Measurements from ENCODE around the gene RNPS1.

Gene RNPS1, protein sequence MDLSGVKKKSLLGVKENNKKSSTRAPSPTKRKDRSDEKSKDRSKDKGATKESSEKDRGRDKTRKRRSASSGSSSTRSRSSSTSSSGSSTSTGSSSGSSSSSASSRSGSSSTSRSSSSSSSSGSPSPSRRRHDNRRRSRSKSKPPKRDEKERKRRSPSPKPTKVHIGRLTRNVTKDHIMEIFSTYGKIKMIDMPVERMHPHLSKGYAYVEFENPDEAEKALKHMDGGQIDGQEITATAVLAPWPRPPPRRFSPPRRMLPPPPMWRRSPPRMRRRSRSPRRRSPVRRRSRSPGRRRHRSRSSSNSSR

GRCh38 chr16:2267913-2268666 is at the start of gene RNPS1:
Gene RNPS1 (minus strand): TSS chr16:2268126. CDS start chr16:2264643, 3,483 bp downstream.
- peak; percentile 95 for DNase-seq

- DNase-seq, result no peak
These were observed 49.5 kb upstream of the RNPS1 start for GRCh38 chr16:2317231-2318020.

DNA sequence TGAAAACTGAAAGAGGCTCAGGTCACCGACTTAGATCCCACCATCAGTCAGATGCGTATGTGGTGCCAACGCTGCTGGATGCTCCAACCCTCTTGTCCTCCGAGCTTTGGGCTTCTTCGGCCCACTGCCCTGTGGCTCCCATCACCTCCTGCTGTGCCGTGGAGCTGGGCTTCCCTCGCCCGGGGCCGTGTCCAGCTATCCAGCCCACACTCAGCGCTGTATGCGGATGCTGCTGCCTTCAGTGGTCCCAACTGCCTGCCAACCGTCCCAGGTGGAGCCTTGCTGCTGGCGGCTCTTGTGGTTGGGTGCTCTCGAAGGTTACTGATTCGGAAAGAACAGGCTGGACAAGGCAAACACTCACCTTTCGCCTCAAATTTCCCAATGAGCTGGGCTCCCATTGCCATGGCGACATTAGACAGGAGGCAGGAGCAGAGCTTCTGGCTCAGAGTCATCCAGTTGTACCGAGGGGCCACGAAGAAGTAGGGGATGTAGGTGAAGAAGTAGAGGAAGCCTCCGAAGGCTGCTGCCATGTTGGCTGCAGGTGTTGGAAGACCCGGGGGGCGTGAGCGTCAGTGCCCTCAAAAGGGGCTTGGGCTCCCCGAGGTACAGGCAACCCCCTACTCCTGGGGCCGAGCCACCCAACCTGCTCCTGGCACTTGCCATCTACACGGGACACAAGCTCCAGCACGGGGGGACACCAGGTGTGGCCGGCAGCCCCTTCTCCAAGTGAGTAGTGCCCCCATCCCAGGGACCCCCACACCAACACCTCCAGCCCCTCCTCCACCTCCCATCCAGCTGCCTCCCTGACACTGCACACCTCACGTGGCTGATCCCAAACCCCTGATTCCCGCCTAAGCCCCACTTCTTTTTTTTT is 40.4 kb upstream of the RNPS1 start:
- DNase-seq, result no peak

GRCh38 chr16:2299915-2300192 is 31.9 kb upstream of the RNPS1 start:
- no peak for DNase-seq

DNA sequence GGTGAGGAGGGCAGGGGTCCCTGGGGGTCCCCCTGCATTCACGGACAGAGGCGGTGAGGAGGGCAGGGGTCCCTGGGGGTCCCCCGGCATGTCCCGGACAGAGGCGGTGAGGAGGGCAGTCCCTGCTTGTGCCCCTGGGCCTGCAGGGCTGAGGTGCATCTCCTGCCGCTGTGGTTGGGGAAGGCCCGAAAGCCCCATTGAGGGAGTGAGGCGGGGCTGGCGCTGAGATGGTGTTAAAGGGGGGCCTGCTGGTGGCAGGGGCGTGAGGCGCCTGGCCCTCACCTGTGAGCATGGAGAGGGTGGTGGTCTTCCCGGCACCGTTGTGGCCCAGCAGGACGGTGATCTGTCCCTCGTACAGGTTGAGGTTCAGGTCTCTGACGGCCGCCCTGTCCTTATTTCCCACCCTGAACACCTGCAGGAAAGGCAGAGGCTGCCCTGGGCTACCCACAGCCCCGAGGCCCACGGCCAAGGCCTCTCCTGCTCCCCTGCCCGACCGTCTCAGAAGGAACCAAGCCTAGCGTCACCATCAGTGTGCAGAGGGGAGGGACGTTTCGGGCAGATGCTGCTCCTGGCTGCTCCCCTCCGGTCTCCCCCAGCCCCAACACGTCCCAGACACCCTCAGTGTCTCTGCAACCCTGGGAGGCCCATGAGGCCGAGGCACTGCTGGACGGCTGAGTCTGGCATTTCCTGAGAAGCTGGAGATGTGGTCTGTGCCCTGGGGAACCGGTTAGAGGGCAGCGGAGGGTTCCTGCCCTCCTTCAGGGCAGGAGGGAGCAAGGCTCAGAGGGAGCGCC is 31.4 kb upstream of the RNPS1 start:
- no peak for DNase-seq

- DNase-seq, result no peak
These were observed 30.7 kb upstream of the RNPS1 start for GRCh38 chr16:2298621-2299020.

DNA sequence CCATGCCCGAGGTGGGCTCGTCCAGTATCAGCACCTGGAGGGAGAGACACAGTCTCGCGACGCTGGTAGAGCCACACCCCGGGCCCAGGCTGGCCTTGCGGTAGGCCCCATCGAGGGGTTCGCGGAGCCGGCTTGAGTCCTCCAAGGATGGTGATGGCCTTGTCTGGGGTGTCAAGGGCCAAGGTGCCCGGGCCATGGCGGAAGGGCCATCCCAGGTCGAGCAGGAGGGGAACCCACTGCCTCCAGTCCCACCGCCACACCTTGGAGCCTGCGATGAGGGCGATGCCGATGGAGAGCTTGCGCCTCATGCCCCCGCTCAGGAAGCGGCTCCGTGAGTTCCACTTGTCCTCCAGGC is 29.6 kb upstream of the RNPS1 start:
- no peak for DNase-seq

DNA sequence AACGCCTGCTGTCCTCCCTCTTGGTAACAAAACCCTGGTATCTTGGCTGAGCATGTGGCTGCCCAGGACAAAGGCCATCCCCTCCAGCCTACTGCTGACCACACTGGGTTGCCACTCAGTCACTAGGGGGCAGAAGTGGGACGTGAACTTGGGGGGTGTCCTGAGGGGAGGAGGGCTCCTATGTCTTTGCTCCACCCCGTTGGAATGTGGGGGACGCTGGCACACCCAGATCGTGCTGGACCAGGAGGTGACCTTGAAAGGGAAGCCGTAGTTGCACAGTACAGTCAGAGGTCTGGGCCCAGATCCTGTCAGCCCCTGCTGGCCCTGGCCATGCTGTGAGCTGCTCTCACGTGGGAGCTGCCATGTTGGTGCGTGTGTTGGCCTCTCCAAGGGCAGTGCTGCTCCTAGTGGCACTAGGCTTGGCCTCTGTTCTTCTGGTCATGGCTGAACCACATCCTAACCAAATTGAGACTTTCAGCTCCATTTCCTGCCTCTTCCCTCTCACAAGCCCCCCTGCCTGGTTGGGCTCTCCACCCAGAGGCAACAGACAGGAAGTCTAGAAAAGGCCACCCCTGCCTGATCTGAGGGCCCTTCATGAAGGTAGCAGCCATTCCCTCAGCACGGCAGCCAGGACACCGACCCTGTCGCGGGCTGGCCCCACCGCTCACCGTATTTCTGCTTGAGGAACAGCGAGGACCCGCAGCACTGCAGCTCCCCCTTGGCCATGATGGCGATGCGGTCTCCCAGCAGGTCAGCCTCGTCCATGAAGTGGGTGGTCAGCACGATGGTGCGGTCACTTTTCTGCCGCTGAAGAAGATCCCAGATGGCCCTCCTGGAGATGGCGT is 29.0 kb upstream of the RNPS1 start:
- peak; percentile 8 for DNase-seq

- peak; percentile 4 for DNase-seq
These were observed 27.3 kb upstream of the RNPS1 start for GRCh38 chr16:2295056-2295798.

DNA sequence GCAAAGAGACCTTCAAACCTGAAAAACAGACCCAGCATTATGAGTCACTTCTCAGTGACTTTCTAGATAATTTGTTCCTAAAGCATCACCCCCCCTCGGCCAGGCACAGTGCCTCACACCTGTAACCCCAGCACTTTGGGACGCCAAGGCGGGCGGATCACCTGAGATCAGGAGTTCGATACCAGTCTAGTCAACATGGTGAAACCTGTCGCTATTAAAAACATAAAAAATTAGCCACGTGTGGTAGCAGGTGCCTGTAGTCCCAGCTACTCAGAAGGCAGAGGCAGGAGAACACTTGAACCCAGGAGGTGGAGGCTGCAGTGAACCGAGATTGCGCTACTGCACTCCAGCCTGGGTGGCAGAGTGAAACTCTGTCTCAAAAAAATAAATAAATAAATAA is 24.3 kb upstream of the RNPS1 start:
- no peak for DNase-seq

GRCh38 chr16:2289282-2289681 is 21.4 kb upstream of the RNPS1 start:
- DNase-seq, result no peak

DNA sequence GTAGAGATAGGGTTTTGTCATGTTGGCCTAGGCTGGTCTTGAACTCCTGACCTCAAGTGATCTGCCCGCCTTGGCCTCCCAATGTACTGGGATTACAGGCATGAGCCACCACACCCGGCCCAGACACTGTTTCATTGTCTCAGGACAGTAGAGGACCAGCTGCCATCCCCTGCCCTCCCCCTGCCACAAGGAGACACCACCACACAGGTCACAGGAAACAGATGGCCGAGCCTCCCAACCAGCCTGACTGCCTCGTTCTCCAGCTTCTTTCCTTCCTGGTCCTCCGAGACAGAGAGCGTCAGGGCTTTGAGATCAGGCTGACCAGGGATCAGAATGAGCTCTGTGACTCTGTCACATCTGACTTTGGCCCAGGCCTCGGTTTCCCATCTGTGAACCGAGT is 20.8 kb upstream of the RNPS1 start:
- DNase-seq, result no peak

- DNase-seq, result no peak
These were observed 20.1 kb upstream of the RNPS1 start for GRCh38 chr16:2287916-2288547.

- DNase-seq, result no peak
These were observed 18.6 kb upstream of the RNPS1 start for GRCh38 chr16:2286550-2286949.

DNA sequence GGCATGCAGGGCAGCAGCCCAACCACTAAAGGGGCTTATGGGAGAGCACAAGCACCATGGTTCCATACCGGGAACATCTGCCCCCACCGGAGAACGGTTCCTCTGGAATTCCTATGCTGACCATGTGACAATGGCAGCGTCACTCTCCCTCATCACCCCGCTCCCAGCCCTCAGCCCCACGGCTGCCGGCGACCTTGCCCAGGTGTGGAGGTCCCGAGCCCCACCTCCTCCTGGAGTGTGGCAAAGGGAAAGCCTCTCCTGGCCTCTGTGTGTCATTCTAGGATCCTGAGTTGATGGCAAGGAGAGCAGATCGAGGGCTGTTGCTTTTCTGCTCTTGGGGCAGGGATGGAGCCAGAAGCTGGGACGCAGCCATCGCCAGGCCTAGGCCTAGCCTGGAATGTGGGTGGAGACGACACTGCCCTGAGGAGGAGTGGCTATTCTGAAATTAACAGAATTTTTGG is 17.8 kb upstream of the RNPS1 start:
- DNase-seq, result no peak

GRCh38 chr16:2284797-2285576 is 17.1 kb upstream of the RNPS1 start:
- no peak for DNase-seq

DNA sequence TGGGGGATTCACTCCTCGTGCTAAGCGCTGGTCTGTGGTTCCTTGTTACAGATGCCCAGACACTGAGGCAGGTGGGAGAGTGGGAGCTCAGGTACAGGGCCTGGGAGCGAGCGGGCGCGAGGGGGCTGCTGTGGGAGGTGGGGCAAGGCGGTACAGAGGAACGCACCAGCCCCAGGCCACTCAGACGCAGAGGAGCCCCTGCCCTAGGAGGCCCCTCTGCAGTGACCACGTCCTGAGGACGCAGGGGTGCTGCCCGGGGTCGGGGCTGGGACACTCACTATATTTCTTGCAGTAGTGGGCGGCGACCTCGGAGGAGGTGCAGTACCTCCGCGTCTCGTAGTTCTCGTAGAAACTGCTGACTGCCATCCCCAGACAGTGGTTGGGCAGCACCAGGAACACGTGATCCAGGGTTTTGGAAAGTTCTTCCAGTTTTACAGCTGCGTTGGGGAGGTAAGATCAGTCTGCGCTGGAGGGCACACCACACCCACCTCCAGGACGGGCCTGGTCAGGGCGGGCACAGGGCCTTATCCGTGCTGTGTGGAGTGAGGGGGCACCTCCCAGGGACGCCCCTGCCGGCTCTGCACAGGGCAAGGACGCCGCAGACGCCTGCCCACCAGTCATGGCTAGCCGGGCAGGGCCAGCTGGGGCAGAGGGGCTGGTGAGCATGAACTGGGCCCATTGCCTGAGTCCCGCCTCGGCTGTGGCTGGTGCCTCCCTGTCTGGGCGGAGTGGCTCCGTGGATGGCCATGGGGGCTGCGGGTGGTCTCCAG is 16.3 kb upstream of the RNPS1 start:
- no peak for DNase-seq

DNA sequence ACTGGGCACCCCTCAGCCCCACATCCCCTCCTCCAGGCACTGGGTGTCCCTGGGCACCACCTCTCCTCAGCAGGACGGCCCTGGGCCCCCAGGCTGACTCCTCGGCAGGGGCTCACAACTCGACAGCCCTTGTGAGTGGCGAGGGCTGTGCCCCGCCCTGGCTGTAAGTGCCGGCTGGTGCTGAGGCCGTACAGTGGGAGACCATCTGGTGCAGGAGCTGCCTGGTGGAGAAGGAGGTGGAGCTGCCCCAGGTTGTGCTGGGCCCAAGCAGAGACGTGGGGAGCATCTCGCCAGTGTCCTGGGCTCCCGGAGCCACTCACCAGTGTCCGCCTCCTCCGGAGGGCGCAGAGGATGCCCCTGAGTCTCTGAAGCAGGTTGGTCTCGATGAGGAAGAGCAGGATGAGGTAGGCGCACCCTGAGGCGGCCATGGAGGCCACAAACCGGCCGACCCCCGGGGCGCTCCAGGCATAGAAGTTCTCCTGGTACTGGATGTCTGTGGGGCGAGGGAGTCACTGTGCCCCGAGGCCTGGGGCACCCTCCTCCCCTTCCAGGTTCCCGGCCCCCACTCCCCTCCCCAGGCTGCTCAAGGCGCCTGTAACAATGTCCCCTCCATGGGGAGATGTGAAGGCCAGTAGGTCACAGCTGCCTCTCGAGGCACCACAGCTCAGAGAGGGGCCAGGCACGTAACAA is 15.1 kb upstream of the RNPS1 start:
- DNase-seq, result no peak
